Liver (tissue), 9 donors: ENCODE data around the gene MYO10. TPM values are rescaled to one million over a fixed set of nuclear protein-coding genes. Genes with fewer than 3 reads are reported as not detected.

Experiments used
- DNase-seq: peaks from one replicate; pipeline ENCODE4 v3.0.0-alpha.2; 2017; ENCODE audit warnings: low spot score
- H3K27ac ChIP-seq, 2 donors: one replicate each; pipeline ENCODE4 v1.7.0; 2013; ENCODE audit warnings: inconsistent platforms in 2 of 2, low read length in 2 of 2, control low read depth in 1 of 2, low read depth in 1 of 2, mild to moderate bottlenecking in 1 of 2
- H3K27me3 ChIP-seq, 4 donors: one replicate each; pipeline versions ENCODE4 v1.6.1 to v1.7.0; 2013; ENCODE audit warnings: low read length in 3 of 4, inconsistent platforms in 1 of 4, mild to moderate bottlenecking in 1 of 4, moderate library complexity in 1 of 4; ENCODE audit not compliant: control insufficient read depth in 4 of 4, insufficient read depth in 4 of 4
- H3K36me3 ChIP-seq, 4 donors: one replicate each; pipeline versions ENCODE4 v1.6.1 to v1.7.0; 2013; ENCODE audit warnings: low read length in 3 of 4, mild to moderate bottlenecking in 3 of 4, low read depth in 1 of 4, moderate library complexity in 1 of 4; ENCODE audit not compliant: control insufficient read depth in 4 of 4, insufficient read depth in 3 of 4
- H3K4me1 ChIP-seq, 4 donors: one replicate each; pipeline versions ENCODE4 v1.6.1 to v1.7.0; 2013; ENCODE audit warnings: low read length in 3 of 4, mild to moderate bottlenecking in 3 of 4, moderate library complexity in 1 of 4; ENCODE audit not compliant: control insufficient read depth in 4 of 4, insufficient read depth in 4 of 4
- H3K4me3 ChIP-seq, 3 donors: one replicate each; pipeline versions ENCODE4 v1.6.1 to v1.7.0; 2013; ENCODE audit warnings: low read length in 3 of 3, control low read depth in 1 of 3, low read depth in 1 of 3, mild to moderate bottlenecking in 1 of 3
- H3K9ac ChIP-seq, 2 donors: one replicate each; pipeline ENCODE4 v1.7.0; 2013; ENCODE audit warnings: low read length in 2 of 2, mild to moderate bottlenecking in 2 of 2, moderate library complexity in 2 of 2, control low read depth in 1 of 2, low read depth in 1 of 2
- H3K9me3 ChIP-seq, 4 donors: one replicate each; pipeline versions ENCODE4 v1.6.1 to v1.7.0; 2013; ENCODE audit warnings: low read length in 3 of 4; ENCODE audit not compliant: control insufficient read depth in 4 of 4
- ATF3 ChIP-seq: IDR thresholded peaks from 2 replicates; pipeline ENCODE4 v1.6.1; 2016; ENCODE audit warnings: antibody characterized with exemption
- CTCF ChIP-seq: fragments of 150-350 bp; IDR thresholded peaks from 2 replicates; pipeline ENCODE4 v1.5.1; 2017; ENCODE audit warnings: improper control_type of control experiment, low read depth, low read length; ENCODE audit not compliant: missing input control
- EGR1 ChIP-seq, 2 donors: IDR thresholded peaks; 2 replicates each; pipeline ENCODE4 v1.6.1; 2016 to 2018; ENCODE audit warnings: antibody characterized with exemption in 2 of 2, low read depth in 2 of 2
- FOXA1 ChIP-seq: IDR thresholded peaks from 2 replicates; pipeline ENCODE4 v1.6.1; 2016; ENCODE audit warnings: antibody characterized with exemption
- GABPA ChIP-seq, 2 donors: IDR thresholded peaks in 1 of 2; conservative IDR thresholded peaks in 1 of 2; 2 replicates each; pipeline ENCODE4 v1.6.1; 2016; ENCODE audit warnings: antibody characterized with exemption in 2 of 2, mild to moderate bottlenecking in 1 of 2, moderate library complexity in 1 of 2
- HNF4A ChIP-seq, 2 donors: conservative IDR thresholded peaks; 2 replicates each; pipeline ENCODE4 v1.6.1; 2016; ENCODE audit warnings: antibody characterized with exemption in 2 of 2, mild to moderate bottlenecking in 2 of 2
- HNF4G ChIP-seq: IDR thresholded peaks from 2 replicates; pipeline ENCODE4 v1.6.1; 2016; ENCODE audit warnings: antibody characterized with exemption
- JUND ChIP-seq, 2 donors: IDR thresholded peaks; 2 replicates each; pipeline ENCODE4 v1.6.1; 2016; ENCODE audit warnings: antibody characterized with exemption in 2 of 2
- MAX ChIP-seq: IDR thresholded peaks from 2 replicates; pipeline ENCODE4 v1.6.1; 2016; ENCODE audit warnings: antibody characterized with exemption
- RAD21 ChIP-seq, 2 donors: IDR thresholded peaks; 2 replicates each; pipeline ENCODE4 v1.6.1; 2016; ENCODE audit warnings: antibody characterized with exemption in 2 of 2, mild to moderate bottlenecking in 2 of 2
- REST ChIP-seq: IDR thresholded peaks from 2 replicates; pipeline ENCODE4 v1.6.1; 2016; ENCODE audit warnings: antibody characterized with exemption, mild to moderate bottlenecking
- SP1 ChIP-seq: IDR thresholded peaks from 2 replicates; pipeline ENCODE4 v1.6.1; 2018; ENCODE audit warnings: antibody characterized with exemption, mild to moderate bottlenecking
- TAF1 ChIP-seq: conservative IDR thresholded peaks from 2 replicates; pipeline ENCODE4 v1.6.1; 2016; ENCODE audit warnings: antibody characterized with exemption, mild to moderate bottlenecking
- YY1 ChIP-seq: IDR thresholded peaks from 2 replicates; pipeline ENCODE4 v1.6.1; 2016; ENCODE audit warnings: antibody characterized with exemption, mild to moderate bottlenecking
- WGBS: extraction: QIAGEN DNeasy Blood & Tissue Kit; methylation state at CpG from one replicate; pipeline ENCODE4 v1.1.7; 2013; 5-methylcytosine and 5-hydroxymethylcytosine counted together
- polyA plus RNA-seq, 2 donors: library from polyadenylated mRNA; stranded (reverse) in 1 of 2; unstranded in 1 of 2; fragments of 200-250 nt in 1 of 2; fragments of >200 nt in 1 of 2; fragmentation: Nextera tagmentation in 1 of 2; extraction: Ambion mirVana in 1 of 2; gene quantifications; one replicate each; pipeline versions ENCODE4 v1.2.1 to v1.2.3, GENCODE V29; 2013 to 2015
- total RNA-seq, 2 donors: library from RNA; depleted of rRNA; stranded (reverse); fragments of >200 nt; gene quantifications; one replicate each; pipeline ENCODE4 v1.2.3, GENCODE V29; 2014
- donor health status: healthy.
- donor health status: healthy.
- donor health status: healthy.
- donor health status: healthy.
- donor health status: healthy.

MYO10 gene
- total and polyA plus RNA-seq, 4 donors, result 4.3 to 15.3 (median 7.1) TPM

GRCh38 chr5:16784088-16784487, 152.0 kb downstream of the MYO10 start:
- Histone ChIP-seq H3K4me1 (no peaks in the 10 kb centered on the region), H3K9me3 (no peaks in the 10 kb centered on the region), H3K9ac (no peak overlapping the region), H3K4me3 (no peak overlapping the region), H3K27me3 (peaks cover 0 to 4% (median 0%) of the 10 kb centered on the region in 4 donors), H3K36me3 (no peaks in the 10 kb centered on the region), H3K27ac (no peak overlapping the region)
- TF ChIP-seq RAD21 (IDR thresholded peaks at IDR 0.05) (no peak), SP1 (no peak)
- WGBS, result 92% methylated on average over 9 of the region's 9 CpGs
- no peak for DNase-seq

- Histone ChIP-seq H3K27me3 (peaks cover 0 to 4% (median 0%) of the 10 kb centered on the region in 4 donors), H3K4me3 (no peak overlapping the region), H3K9me3 (no peaks in the 10 kb centered on the region), H3K27ac (no peak overlapping the region), H3K36me3 (no peaks in the 10 kb centered on the region), H3K4me1 (no peaks in the 10 kb centered on the region), H3K9ac (no peak overlapping the region)
- WGBS, result 92% methylated on average over 12 of the region's 12 CpGs
- DNase-seq, result no peak
- no peak for TF ChIP-seq CTCF
Measured at GRCh38 chr5:16781828-16782626, 154.1 kb downstream of the MYO10 start.

GRCh38 chr5:16780325-16780724, 155.8 kb downstream of the MYO10 start:
- no peaks in the 10 kb centered on the region for H3K4me1 ChIP-seq
- H3K4me3 ChIP-seq, result no peak overlapping the region
- 81% methylated on average over 6 of the region's 6 CpGs for WGBS
- no peaks in the 10 kb centered on the region for H3K9me3 ChIP-seq
- no peaks in the 10 kb centered on the region for H3K36me3 ChIP-seq
- H3K27me3 ChIP-seq, result peaks cover 0 to 4% (median 0%) of the 10 kb centered on the region in 4 donors
- no peak overlapping the region for H3K27ac ChIP-seq
- DNase-seq, result no peak
- TF ChIP-seq EGR1 (IDR thresholded peaks at IDR 0.05; ENCODE audit: low read depth in 2 of 2), result no peak
- no peak for TF ChIP-seq ATF3
- no peak for TF ChIP-seq SP1
- no peak for TF ChIP-seq FOXA1
- TF ChIP-seq MAX, result no peak
- TF ChIP-seq JUND (IDR thresholded peaks at IDR 0.05), result no peak
- TF ChIP-seq GABPA (IDR thresholded peaks at IDR 0.05 in 1 of 2, conservative IDR thresholded peaks at IDR 0.05 in 1 of 2), result no peak
- no peak for TF ChIP-seq HNF4A (conservative IDR thresholded peaks at IDR 0.05)
- H3K9ac ChIP-seq, result no peak overlapping the region

- no peaks in the 10 kb centered on the region for H3K9me3 ChIP-seq
- H3K27ac ChIP-seq, result no peak overlapping the region
- peaks cover 0 to 4% (median 0%) of the 10 kb centered on the region in 4 donors for H3K27me3 ChIP-seq
- H3K4me1 ChIP-seq, result no peaks in the 10 kb centered on the region
- no peak overlapping the region for H3K4me3 ChIP-seq
- 93% methylated on average over 5 of the region's 5 CpGs for WGBS
- H3K36me3 ChIP-seq, result no peaks in the 10 kb centered on the region
- no peak for DNase-seq
- no peak overlapping the region for H3K9ac ChIP-seq
- no peak for TF ChIP-seq YY1
- no peak for TF ChIP-seq HNF4G
- no peak for TF ChIP-seq EGR1 (IDR thresholded peaks at IDR 0.05; ENCODE audit: low read depth in 2 of 2)
- no peak for TF ChIP-seq REST
- no peak for TF ChIP-seq CTCF
- TF ChIP-seq MAX, result no peak
- TF ChIP-seq TAF1, result no peak
Measured at GRCh38 chr5:16777432-16777831, 158.7 kb downstream of the MYO10 start.
